ENCODE measurements around the gene OASL.

The OASL gene

GRCh38 chr12:121015825-121016766, 22.9 kb downstream of the OASL start, which contains the start of gene C12orf43:
Gene C12orf43 (minus strand): TSS chr12:121016487. CDS start chr12:121016474, 13 bp downstream.
- DNase-seq (ENCODE audit: low read depth): peak; percentile 84

GRCh38 chr12:121013715-121014114, 25.3 kb downstream of the OASL start:
- DNase-seq (ENCODE audit: low read depth): no peak

GRCh38 chr12:121011820-121012219, 27.2 kb downstream of the OASL start:
- DNase-seq (ENCODE audit: low read depth): no peak

GRCh38 chr12:121010860-121011259, 28.2 kb downstream of the OASL start:
- no peak for DNase-seq (ENCODE audit: low read depth)

- DNase-seq (ENCODE audit: low read depth): peak; percentile 52
Measured at GRCh38 chr12:121009741-121010140, 29.3 kb downstream of the OASL start.

GRCh38 chr12:121008347-121009098, 30.5 kb downstream of the OASL start:
- DNase-seq (ENCODE audit: low read depth): no peak

- peak; percentile 56 for DNase-seq (ENCODE audit: low read depth)
Measured at GRCh38 chr12:121005346-121005815, 33.7 kb downstream of the OASL start.

- no peak for DNase-seq (ENCODE audit: low read depth)
Measured at GRCh38 chr12:121004253-121004815, 34.7 kb downstream of the OASL start.

- no peak for DNase-seq (ENCODE audit: low read depth)
Measured at GRCh38 chr12:121003650-121004049, 35.4 kb downstream of the OASL start.

GRCh38 chr12:121001841-121002483, 37.1 kb downstream of the OASL start:
- DNase-seq (ENCODE audit: low read depth): no peak

- DNase-seq (ENCODE audit: low read depth): no peak
Measured at GRCh38 chr12:121001060-121001459, 38.0 kb downstream of the OASL start.

- DNase-seq (ENCODE audit: low read depth): no peak
Measured at GRCh38 chr12:121000530-121000929, 38.5 kb downstream of the OASL start.

- DNase-seq (ENCODE audit: low read depth): no peak
Measured at GRCh38 chr12:120999191-121000120, 39.6 kb downstream of the OASL start.

- DNase-seq (ENCODE audit: low read depth): no peak
Measured at GRCh38 chr12:120998435-120998834, 40.6 kb downstream of the OASL start.

- no peak for DNase-seq (ENCODE audit: low read depth)
Measured at GRCh38 chr12:120997448-120997847, 41.6 kb downstream of the OASL start.

- DNase-seq (ENCODE audit: low read depth): no peak
Measured at GRCh38 chr12:120996133-120996746, 42.8 kb downstream of the OASL start.

GRCh38 chr12:120994589-120995337, 44.3 kb downstream of the OASL start:
- no peak for DNase-seq (ENCODE audit: low read depth)

- DNase-seq (ENCODE audit: low read depth): no peak
Measured at GRCh38 chr12:120994059-120994458, 45.0 kb downstream of the OASL start.

- no peak for DNase-seq (ENCODE audit: low read depth)
Measured at GRCh38 chr12:120993496-120993895, 45.5 kb downstream of the OASL start.

GRCh38 chr12:120992989-120993388, 46.1 kb downstream of the OASL start:
- DNase-seq (ENCODE audit: low read depth): no peak

All from amniotic epithelial cell (primary cell).